GM19467 (cell line): ENCODE measurements around the gene TPRG1L.

Source experiments
- ATAC-seq: cut with Tn5 transposase; IDR thresholded peaks from one replicate; pipeline ENCODE4 v1.9.1; 2021; ENCODE audit warnings: mild to moderate bottlenecking, moderate library complexity; ENCODE audit not compliant: unreplicated experiment

The TPRG1L gene

DNA sequence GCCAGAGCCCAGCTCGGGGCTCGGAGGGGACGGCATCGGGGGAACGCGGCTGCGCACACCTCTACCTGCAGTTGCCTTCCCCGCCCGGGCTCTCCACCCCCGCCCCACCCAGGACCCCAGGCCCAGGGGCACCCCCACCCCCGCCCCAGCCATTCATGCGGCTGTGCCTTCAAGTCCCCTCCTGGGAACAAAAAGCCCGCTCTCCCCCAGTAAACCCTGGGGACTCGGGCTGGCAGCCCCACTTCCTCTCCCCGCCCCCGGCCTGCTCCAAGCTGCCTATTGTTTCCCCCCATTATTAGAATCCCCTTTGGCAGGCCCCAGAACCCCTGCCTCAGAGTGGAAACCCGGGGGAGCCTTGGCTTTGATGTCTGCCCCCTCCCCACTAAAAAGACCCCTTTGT, 31.5 kb upstream of the TPRG1L start:
- no peak for ATAC-seq

DNA sequence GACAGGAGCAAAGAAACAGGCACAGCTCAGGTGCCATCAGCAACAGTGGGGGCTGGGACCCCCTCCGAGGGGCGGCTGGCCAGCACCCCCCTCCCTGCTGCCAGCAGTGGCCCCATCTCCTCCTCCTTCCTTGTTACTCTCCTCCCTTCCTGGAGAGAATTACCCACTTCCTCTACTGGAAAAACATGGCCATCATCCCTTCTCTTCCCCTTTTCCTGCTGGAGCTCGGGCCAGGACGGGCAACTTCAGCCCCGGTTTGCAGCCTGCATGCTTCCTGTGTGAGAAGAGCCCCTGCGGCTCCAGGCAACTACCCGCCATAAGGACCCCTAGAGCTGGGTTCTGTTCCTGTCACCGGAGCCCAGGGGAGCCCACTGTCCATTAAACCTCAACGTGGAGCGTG, 31.1 kb upstream of the TPRG1L start:
- no peak for ATAC-seq

DNA sequence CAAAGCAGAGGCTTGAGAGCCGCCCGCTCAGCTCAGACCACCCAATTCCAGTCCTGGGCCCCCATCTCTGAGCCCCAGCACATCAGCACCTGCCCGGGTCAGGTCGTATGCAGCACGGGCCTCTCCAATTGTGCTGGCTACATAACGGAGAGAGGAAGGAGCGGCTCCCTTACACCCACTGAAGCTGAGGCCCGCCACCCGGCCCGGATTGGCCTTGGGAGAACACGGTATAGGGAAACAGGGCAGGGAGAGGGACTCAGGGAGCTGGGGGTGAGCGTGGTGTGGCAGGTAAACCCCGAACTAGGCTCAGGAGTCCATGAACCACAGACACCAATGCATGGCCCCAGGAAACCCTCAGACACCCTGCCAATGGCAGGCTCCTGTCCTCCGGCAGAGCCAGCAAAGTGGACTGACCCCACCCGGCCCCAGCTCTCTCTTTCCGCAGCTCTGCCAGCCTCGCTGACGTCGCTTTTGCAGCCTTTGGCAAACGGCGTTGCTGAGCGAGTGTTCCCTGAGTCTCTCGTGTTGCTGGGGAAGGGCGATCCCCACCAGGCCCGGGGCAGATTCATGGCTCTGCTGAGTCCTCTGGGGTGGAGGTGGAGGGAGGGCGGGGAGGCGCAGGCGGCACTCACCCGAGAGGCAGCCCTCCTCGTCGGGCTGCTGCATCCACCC, 30.0 kb upstream of the TPRG1L start:
- ATAC-seq: no peak

DNA sequence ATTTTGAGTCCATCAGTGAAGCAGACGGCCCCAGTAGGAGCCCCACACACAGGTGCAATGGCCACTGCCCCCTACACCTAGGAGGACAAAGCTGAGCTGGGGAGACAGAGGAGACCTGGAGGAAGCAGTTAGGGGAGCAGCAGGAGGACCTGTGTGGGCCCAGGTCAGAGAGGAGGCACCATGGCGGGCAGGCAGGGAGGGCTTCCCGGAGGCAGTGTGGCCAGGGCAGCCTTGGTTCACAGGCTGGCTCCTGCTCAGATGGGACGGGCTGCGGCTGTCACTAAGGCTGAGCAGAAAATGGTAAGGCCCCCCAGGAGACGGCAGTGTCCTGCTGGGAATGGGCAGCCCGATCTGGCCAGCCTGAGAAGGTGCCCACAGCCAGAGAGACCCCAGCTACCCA, 28.9 kb upstream of the TPRG1L start:
- no peak for ATAC-seq

DNA sequence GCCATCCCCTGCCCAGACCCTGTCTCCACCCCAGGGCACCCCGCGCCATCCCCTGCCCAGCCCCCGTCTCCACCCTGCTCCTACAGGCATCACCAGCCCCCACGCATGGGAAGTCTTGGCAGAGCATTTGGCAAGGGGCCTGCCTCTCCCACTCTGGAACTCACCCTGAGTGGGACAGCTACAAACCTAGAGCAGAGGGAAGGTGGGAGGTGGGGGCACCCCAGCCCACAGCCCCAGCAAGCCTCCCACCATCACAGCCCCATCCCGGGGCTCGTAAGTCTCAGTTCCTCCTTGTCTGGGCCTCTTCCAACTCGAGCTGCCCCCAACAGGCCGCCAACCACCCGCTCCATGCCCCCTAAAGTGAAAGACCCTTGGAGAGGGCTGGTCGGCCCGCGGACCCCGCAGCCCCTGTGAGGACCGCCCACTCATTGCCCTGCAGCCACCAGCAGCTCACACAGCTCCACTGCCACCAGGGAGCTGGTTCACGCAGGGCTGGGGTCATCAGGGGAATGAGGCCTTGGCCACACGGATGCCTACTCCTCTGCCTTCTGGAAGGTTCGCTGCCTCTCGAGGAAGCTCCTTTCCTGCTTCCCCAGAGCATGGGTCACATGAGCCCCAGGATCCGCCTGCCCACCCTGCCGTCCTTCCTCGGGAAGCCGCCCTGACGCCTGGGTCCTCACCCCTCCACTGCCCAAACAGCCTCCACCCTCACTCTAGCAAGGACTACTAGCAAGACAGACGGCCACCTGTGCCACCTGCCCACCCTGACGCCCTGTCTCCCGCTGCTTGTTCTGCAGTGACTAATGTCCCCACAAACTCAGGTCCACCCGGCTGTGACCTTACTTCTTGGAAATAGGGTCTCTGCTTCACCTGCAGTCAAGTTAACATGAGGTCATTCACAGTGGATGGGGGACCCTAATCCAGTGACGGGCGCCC, 27.9 kb upstream of the TPRG1L start:
- ATAC-seq: no peak

DNA sequence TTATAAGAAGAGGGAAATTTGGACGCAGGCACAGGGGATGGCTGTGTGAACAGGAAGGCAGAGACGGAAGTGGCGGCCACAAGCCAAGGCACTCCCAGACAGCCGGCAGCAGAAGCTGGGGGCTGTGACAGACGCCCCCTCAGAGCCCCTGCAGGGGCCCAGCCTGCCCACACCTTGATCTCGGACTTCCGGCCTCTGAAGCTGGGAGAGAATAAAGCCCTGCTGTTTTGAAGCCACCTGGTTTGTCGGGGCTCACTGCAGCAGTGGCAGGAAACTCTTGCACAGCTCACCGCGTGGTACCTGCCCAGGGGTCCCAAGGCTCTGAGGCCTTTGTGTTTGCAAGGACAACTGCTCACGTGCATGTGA, 27.2 kb upstream of the TPRG1L start:
- no peak for ATAC-seq

DNA sequence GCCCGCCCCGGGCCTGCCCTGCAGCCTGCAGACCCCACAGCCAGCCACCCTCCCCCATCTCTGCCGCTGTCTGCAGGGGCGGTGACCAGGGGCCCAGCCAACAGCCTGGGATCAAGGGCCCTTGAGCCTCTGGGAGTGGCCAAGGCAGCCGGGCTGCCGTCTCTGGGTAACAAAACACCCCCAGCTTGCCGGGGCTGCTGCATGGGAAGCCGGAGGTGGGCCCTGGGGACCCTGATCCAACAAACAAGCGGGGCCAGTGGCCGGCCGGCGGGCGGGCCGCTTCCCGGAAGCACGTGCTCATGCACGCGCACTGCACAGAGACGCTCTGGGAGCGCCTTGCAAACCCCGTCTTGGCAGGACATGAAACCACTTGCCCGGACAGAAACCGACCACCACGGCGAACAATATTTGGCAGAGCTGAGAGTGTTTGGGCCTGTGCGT, 26.7 kb upstream of the TPRG1L start:
- ATAC-seq: no peak

DNA sequence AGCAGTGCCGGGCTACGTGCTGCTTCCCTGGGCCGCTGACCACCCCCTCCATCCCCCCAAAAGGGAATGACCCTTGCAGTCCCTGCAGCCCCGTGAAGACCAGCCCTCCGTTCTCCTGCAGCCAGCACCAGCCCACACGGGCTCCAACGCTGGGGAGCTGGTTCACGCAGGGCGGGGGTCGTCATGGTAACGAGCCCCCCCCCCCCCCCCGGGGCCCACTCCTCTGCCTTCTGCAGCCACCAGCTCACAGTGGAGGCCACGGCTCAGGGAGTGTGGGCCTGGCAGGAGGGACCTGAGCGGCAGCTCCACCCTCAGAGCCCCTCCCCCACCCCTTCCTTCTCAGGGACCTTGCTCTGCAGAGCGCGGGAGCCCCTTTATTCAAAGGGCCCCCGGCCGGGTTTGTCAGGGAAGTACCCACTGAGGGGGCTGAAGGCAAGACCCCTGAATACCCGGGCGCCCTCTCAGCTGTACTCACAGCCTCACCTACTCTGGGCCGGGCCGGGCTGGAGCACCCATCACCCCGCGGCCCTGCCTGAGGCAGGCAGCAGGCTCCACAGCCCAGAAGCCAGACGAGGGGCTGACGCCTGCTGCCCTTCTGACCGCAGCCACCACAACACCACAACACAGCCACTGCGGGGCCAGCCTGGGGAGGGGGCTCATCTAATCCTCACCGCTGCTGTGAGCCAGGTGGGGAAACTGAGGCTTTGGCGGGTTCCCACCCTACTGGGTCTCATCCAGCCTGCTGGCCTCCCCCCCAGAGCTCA, 26.1 kb upstream of the TPRG1L start:
- ATAC-seq: no peak

DNA sequence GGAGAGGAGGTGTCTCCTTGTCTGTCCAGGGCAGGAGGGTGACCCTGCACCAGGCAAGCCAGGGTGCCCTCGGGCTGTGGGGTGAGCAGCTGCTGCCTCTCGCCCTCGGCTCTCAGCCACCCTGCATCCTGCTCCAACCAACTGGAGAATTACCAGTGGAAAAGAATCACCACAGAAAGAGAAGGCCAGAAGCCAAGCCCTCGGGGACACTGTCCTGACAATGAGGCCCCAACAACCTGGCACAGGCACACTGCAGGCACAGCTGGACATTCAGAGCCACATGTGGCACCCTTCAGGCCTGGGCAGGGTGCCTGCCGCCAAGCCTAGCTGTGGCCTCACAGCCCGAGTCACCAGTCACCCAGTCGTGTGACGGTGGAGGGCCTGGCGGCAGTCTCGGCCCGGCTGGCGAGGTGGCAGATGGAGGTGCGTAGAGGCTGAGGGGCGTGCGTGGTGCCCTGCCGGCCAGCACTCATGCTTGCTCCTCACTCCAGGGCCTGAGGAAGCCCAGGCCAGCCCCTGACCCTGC, 25.5 kb upstream of the TPRG1L start:
- ATAC-seq: no peak

DNA sequence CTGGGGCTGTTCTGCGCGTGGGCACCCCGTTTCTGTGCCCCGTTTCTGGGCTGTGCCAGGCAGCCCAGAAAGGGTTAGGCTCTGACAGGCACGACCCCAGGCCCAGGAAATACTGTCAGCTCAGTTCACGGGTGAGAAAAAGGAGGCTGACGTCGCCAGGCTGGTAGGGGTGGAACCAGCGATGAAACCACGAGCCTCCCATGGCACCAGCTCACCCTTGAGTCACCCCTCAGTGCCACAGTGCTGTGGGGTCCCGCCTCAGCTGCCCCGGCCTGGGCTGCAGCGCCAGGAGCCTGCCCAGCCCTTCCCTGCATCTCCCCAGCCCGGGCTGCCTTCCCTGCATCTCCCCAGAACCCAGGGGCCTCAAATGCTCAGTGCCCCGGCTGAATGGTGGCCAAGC, 25.0 kb upstream of the TPRG1L start:
- ATAC-seq: no peak

DNA sequence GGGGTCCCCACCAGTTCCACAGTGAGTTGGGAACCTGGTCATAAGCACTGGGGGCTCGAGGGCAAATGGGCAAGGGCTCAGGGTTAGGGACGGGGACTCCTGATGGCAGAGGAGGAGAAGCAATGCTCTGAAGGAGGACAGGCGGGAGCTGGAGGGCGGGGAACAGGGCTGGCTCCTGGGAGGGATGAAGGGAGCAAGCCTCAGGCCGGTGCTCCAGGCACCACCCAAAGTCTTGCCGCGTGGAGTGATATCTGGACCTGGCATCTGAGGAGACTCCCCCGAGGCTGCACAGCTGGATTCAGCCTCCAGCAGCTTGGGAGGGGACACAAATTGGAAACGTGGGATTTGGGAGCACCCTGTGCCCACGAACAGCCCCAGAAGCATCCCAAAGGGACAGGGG, 24.5 kb upstream of the TPRG1L start:
- no peak for ATAC-seq

DNA sequence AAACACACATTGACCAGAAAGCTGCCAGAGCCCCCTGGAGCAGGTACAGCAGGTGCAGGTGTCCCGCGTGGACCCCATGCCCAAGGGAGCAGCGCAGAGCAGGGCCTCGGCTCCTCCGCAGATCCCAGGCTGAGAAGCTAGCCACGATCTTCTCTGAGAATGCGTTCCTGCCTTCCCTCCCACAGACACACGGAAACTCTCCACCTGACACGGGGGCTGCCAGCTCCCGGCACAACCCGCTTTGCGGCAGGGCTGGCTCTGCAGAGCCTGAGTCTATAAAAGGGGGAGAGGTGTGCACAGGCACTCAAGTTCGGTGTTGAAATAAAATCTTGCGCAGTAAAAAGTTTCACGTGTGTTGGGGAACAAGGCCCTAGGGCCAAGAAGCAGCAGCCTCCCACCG, 23.1 kb upstream of the TPRG1L start:
- ATAC-seq: no peak

DNA sequence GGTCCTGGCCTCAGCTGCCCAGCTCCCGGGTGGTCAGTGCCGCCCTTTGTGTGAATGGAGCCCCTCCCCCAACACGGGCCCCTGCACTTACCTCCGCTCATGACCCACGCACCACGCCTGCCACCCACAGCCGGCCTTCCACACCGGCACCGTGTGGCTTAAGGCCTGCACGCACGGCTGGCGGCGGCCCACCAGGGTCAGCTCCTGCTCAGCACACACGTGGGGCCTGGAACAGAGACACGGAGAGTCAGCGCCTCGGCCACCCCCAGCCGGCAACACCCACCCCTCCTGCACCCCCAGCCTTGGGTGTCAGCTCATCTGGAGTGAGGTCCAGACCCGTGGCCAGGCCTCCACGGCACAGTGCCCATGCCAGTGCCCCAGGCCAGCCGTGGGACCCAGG, 22.4 kb upstream of the TPRG1L start:
- ATAC-seq: no peak

DNA sequence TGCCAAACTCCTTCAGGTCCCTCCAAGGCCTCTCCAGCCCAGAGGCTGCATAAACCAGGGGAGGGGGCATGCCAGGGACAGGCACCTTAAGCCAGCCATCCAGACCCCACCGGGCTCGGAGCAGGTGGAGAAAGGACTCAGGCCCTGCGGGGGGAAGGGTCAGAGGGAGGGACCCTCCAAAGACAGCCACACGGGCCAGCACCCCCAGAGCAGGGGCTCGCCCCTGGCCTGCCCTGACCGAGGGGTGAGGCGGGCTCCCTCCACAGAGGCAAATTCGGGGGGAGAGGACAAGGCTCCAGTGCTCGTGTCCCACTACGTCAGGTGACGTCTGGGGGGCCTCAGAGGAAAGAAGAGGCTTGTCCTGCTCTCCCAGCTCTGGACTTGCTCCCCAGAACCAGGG, 21.7 kb upstream of the TPRG1L start:
- ATAC-seq: no peak

DNA sequence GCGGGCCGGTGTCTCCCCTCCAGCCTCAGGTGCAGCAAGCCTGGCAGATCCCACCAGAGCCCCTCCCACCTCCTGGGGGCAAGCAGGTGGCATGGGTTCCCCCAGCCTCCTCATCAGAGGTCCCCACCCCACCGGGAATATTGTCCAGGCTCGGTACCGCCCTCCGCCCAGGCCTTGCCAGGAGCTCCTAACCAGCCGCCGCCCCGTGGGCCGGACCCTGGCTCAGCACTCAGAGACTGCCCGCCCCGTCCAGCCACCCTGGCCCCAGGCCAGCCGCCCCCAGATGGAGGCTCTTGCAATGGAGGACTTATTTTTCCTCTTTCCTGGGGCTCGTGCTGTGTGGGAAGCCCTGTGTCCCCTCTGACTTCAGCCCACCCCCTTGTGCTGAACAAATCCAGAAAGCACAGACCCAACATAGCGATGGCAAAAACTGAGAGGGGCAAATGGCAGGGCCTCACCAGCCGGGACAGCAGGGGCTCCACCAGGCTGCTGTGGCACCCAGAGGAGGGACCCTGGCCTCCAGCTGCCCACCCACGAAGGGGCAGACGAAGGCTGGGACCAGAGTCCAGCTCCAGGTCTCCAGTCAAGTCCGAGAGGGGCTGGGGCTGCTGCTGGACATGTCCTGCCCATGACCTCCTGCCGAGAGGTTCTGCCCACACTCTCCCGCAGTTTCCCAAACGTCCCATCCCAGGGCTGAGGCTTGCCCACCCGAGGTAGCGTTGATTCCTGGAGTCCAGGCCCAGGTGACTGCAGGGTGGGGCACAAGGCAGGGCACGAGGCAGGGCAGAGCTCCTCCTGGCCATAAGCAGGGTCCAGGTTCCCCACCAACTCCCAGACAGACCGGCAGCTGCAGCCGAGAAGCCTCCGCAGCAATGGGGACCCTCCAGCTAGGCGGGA, 21.0 kb upstream of the TPRG1L start:
- no peak for ATAC-seq

DNA sequence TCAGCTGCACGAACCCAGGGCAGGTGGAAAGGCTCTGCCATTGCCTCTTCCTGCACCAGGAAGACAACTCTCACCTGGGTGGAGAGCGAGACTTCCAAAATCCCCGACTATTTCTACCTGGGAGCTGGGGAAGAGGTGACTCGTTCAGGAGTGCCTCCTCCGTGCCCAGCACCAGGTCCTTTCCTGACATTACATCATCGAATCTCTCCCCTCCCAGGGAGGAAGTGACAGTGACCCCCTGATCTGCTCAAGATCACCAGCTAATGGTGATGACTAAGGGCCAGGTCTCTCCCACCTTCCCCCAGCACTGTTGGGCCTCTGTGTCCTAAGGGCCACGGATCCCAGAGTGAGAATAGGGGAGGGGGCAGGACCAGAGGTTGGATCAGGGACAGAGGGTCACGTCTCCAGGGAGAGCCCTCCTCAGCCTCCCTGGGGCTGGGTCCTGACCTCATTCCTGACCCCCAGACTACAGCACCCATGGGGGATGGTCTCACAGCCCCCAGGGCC, 20.3 kb upstream of the TPRG1L start:
- ATAC-seq: no peak

DNA sequence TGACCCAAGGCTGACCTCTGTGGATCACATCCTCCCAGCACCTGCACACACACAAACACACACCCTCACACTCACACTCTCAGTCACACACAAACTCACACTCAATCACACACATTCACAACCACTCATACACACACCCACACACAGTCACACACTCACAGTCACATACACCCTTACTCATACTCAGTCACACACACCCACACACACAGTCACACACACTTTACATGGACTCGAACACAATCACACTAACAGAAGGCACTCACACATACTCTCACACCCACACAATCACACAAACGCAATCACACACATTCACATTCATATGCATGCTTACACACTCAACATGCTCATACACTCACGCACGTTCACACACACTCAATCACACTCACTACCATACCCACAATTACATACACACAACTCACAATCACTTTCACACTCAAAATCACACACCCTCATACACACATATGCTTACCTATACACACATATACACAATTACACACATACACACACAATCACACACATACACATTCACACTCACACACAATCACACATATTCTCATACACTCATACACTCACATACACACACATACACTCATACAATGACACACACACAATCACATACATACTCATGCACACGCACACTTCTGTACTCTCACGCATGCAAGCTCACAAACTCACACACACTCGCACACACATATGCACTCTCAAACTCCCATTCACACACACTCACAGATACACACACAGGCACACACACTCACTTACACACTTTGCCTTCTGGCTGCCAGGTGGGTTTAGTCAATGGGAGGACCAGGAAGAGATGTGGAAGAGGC, 19.6 kb upstream of the TPRG1L start:
- ATAC-seq: no peak

DNA sequence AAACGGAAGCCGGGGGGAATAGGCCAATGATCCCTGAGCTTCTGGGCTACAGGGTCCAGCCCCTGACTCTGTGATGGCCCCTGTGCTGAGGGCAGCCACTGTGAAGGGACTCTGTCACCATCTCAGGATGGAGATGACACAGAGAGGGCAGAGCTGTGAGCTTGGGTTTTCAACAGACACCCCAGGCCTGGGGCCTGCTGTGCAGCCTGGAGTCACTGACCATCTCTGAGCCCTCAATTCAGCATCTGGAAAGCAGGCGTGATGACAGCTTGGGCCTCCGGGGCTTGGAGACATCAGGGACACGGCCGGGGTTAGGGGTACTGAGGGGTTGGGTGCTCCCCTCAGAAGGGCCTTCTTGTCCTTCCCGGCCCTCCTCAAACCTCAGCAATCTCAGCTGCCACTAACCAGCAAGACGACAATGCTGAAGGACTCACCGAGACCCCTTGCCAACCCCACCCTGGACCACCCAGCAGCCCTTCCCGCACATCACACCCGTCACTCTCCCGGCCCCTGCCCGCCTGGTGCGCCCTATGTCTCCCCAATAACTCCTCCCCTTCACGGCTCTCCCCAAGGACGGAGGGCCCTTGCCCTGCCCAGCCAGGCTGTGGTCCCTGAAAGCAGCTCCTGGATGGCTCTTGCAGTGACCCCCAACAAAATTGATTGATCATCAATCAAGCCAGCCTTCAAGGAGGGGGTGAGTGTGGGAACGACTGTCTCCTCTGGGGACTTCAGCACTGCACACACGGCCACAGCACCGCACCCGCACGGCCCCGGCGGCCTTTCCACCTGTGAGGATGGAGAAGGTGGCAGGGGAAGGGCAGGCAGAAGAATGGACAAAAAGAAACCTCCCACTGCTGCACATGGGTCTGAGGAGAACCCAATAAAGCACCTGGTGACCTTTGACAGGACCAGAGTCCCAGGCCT, 17.8 kb upstream of the TPRG1L start:
- no peak for ATAC-seq
